ACC112 (cell line): ENCODE results near the gene RPP30.

ENCODE experiments used
- H2AFZ ChIP-seq: fragments of 200-600 bp; sonication (generic); one replicate; pipeline ENCODE4 v1.6.0; 2017; ENCODE audit warnings: antibody characterized with exemption, low read length; ENCODE audit not compliant: unreplicated experiment
- H3K27ac ChIP-seq: fragments of 200-600 bp; sonication (generic); 2 replicates; pipeline ENCODE4 v1.5.1; 2014; ENCODE audit warnings: low read depth, mild to moderate bottlenecking, antibody characterized with exemption, low read length, moderate library complexity
- H3K27me3 ChIP-seq: fragments of 200-600 bp; sonication (generic); 2 replicates; pipeline ENCODE4 v1.6.1; 2014; ENCODE audit warnings: mild to moderate bottlenecking, antibody characterized with exemption, low read length, moderate library complexity, mixed read lengths; ENCODE audit not compliant: insufficient read depth
- H3K36me3 ChIP-seq: fragments of 200-600 bp; sonication (generic); 2 replicates; pipeline ENCODE4 v1.6.1; 2016; ENCODE audit warnings: mild to moderate bottlenecking, antibody characterized with exemption, low read length, moderate library complexity, mixed read lengths; ENCODE audit not compliant: insufficient read depth
- H3K4me1 ChIP-seq: fragments of 200-600 bp; sonication (generic); one replicate; pipeline ENCODE4 v1.6.1; 2016; ENCODE audit warnings: low read length, mixed read lengths; ENCODE audit not compliant: insufficient read depth, unreplicated experiment, control insufficient read depth
- H3K4me3 ChIP-seq: fragments of 200-600 bp; sonication (generic); 2 replicates; pipeline ENCODE4 v1.5.1; 2014; ENCODE audit warnings: mild to moderate bottlenecking, low read depth, low read length
- H3K79me2 ChIP-seq: fragments of 200-600 bp; sonication (generic); one replicate; pipeline ENCODE4 v1.6.0; 2016; ENCODE audit warnings: low read length; ENCODE audit not compliant: control insufficient read depth, unreplicated experiment, insufficient read depth

Gene RPP30

DNA sequence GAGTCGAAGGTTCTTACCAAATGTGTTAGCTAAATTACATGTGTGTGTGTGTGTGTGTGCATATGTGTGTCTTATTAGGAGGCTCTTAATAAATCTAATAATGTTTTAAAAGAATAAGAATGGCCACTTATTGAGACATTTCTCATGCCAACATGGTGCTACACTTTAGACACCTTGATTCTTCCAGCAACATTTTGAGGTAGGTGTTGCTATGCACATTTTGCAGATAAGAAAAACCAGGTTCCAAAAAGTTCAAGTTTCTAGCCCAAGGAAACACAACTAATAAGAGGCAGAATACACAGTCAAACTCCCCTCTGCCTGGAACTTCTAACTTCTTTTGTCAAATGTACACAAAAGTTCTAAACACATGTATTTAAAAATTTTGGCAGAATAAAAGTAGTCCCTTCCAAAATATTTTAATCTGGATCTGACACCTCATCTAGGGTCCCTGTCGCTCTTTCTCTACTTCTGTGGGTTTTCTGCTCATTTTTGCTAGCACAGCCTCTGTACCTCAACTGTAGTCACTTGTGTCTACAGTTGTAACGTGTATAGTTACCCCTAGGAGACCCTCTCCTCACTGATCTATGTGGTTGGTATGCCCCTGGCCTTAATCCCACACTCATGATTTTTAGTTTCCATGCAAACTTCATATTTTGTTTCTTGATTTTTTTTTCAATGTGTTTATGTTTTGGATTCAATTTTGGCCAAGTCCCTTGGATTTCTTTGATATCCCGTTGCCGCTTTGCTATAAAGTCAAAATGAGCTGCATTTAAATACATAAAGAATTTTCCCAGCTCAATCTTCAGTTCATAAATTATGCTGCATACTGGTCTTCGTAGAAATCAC is 44.8 kb downstream of the RPP30 start:
- Histone ChIP-seq H3K4me1 (peaks cover 63% of the 10 kb centered on the region), H3K36me3 (peaks cover 42% of the 10 kb centered on the region), H3K27me3 (no peaks in the 10 kb centered on the region), H3K27ac (peak overlapping the region; percentile 87), H2AFZ (no peak overlapping the region), H3K79me2 (peaks cover 33% of the 10 kb centered on the region), H3K4me3 (peak overlapping the region; percentile 83; the same call in 1 of the 2 replicates)

GRCh38 chr10:90917238-90917967 is 45.6 kb downstream of the RPP30 start:
- Histone ChIP-seq H3K27ac (peak overlapping the region; percentile 87), H3K36me3 (peaks cover 42% of the 10 kb centered on the region), H3K79me2 (peaks cover 33% of the 10 kb centered on the region), H3K4me1 (peaks cover 71% of the 10 kb centered on the region), H3K27me3 (no peaks in the 10 kb centered on the region), H2AFZ (no peak overlapping the region), H3K4me3 (peak overlapping the region; percentile 83)

GRCh38 chr10:90917968-90918318 is 46.2 kb downstream of the RPP30 start:
- H3K27ac ChIP-seq: peak overlapping the region; percentile 87
- H3K79me2 ChIP-seq: peaks cover 33% of the 10 kb centered on the region
- no peaks in the 10 kb centered on the region for H3K27me3 ChIP-seq
- peak overlapping the region; percentile 83 for H3K4me3 ChIP-seq
- peaks cover 67% of the 10 kb centered on the region for H3K4me1 ChIP-seq
- no peak overlapping the region for H2AFZ ChIP-seq
- peaks cover 42% of the 10 kb centered on the region for H3K36me3 ChIP-seq

- Histone ChIP-seq H3K79me2 (peaks cover 33% of the 10 kb centered on the region), H3K27me3 (no peaks in the 10 kb centered on the region), H3K36me3 (peaks cover 34% of the 10 kb centered on the region), H3K4me3 (peak overlapping the region; percentile 83), H3K27ac (peak overlapping the region; percentile 87), H3K4me1 (peaks cover 64% of the 10 kb centered on the region), H2AFZ (peak overlapping the region; percentile 26)
These were observed 48.2 kb downstream of the RPP30 start for GRCh38 chr10:90919683-90920574.

- peak within 1 kb of the TSS; percentile 87 for H3K27ac ChIP-seq
- peaks cover 33% of the 10 kb centered on the region for H3K79me2 ChIP-seq
- H3K4me1 ChIP-seq: peaks cover 56% of the 10 kb centered on the region
- peaks cover 30% of the 10 kb centered on the region for H3K36me3 ChIP-seq
- H3K27me3 ChIP-seq: no peaks in the 10 kb centered on the region
- peak within 1 kb of the TSS; percentile 83 for H3K4me3 ChIP-seq
- H2AFZ ChIP-seq: peak within 1 kb of the TSS; percentile 26
These were observed 49.4 kb downstream of the RPP30 start, which contains the start of gene ANKRD1 for GRCh38 chr10:90920986-90921666. Gene ANKRD1 (minus strand): TSS chr10:90921087. CDS start chr10:90921027, 60 bp downstream.

GRCh38 chr10:90921906-90922305 is 50.1 kb downstream of the RPP30 start:
- Histone ChIP-seq H3K36me3 (peaks cover 22% of the 10 kb centered on the region), H3K27me3 (no peaks in the 10 kb centered on the region), H3K4me1 (peaks cover 50% of the 10 kb centered on the region), H3K4me3 (no peak overlapping the region), H2AFZ (no peak overlapping the region), H3K79me2 (peaks cover 31% of the 10 kb centered on the region), H3K27ac (peak overlapping the region; percentile 87)

- H3K4me3 ChIP-seq: no peak overlapping the region
- no peaks in the 10 kb centered on the region for H3K27me3 ChIP-seq
- peaks cover 9% of the 10 kb centered on the region; the same call in 1 of the 2 replicates for H3K36me3 ChIP-seq
- peaks cover 40% of the 10 kb centered on the region for H3K4me1 ChIP-seq
- peaks cover 28% of the 10 kb centered on the region for H3K79me2 ChIP-seq
- no peak overlapping the region for H2AFZ ChIP-seq
- no peak overlapping the region for H3K27ac ChIP-seq
These were observed 51.4 kb downstream of the RPP30 start for GRCh38 chr10:90923111-90923731.

- H3K27ac ChIP-seq: no peak overlapping the region
- peaks cover 15% of the 10 kb centered on the region for H3K79me2 ChIP-seq
- H3K4me3 ChIP-seq: no peak overlapping the region
- H3K36me3 ChIP-seq: 0 out of 2 replicates have a peak, but pooled peaks cover 4% of the 10 kb centered on the region
- no peaks in the 10 kb centered on the region for H3K27me3 ChIP-seq
- H2AFZ ChIP-seq: no peak overlapping the region
- H3K4me1 ChIP-seq: peaks cover 42% of the 10 kb centered on the region
These were observed 52.8 kb downstream of the RPP30 start for GRCh38 chr10:90924552-90924951.

DNA sequence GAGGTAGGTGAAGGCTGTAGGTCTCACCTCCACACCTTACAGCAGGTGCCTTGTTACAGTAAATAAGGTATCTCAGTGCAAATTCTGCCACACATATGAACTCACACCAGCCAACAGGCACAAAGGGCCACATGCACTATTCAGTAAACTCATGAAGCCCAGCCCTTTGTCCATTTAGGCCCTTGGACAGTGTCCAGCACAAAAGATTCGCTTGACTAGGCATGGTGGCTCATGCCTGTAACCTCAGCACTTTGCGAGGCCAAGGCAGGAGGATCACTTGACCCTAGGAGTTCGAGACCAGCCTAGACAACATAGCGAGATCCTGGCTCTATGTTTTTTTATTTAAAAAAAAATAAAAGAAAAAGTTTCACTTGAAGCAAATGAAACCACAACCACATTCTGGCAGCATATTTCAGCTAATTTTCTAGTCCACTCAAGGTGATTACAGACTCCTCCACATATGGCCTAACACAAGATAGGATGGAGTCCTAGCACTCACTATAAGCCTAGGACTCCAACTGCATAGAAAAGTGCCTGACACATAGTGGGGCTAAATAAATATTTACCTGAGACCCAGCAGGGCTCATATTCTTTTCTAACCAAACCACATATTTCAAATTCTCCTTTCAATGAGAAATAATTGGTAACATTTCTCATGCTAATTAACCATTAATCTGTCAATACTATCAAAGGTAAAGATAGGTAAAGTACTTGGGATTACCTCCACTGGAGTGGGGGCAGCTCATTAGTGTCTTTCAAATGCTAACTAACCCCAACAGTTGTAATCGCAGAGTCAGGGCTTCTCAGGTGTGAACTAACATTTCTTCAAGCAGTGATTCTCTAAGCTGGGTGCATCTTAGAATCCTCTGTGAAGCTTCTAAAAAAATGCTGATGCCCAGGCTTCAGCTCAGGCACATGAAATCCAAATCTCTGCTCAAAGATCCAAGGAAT is 53.6 kb downstream of the RPP30 start:
- H3K36me3 ChIP-seq: 0 out of 2 replicates have a peak, but pooled peaks cover 3% of the 10 kb centered on the region
- no peak overlapping the region for H2AFZ ChIP-seq
- H3K79me2 ChIP-seq: peaks cover 7% of the 10 kb centered on the region
- peaks cover 44% of the 10 kb centered on the region for H3K4me1 ChIP-seq
- H3K27me3 ChIP-seq: no peaks in the 10 kb centered on the region
- no peak overlapping the region for H3K4me3 ChIP-seq
- no peak overlapping the region for H3K27ac ChIP-seq
